ENCODE measurements around the gene PTGES2.

- TF ChIP-seq CTCF (IDR thresholded peaks at IDR 0.05; ENCODE audit: low read depth, low read length, poor library complexity, severe bottlenecking) (no peak), EZH2phosphoT487 (IDR thresholded peaks at IDR 0.05; ENCODE audit: borderline replicate concordance, low read length) (no peak)
Measured at GRCh38 chr9:128087262-128087661, 40.3 kb downstream of the PTGES2 start.
